HCT116 (cell line): ENCODE results near the gene SUPT20HL2. TPM values are rescaled to one million over a fixed set of nuclear protein-coding genes. Genes with fewer than 3 reads are reported as not detected.
"Not testable (repeated sequence)": the region's sequence is repeated elsewhere in the genome, so short reads cannot be mapped to it uniquely, and the experiment has no call there.

Experiments used
- ATAC-seq: fragments of 200-7000 bp; cut with Tn5 transposase; 2 replicates; pipeline ENCODE4 v1.9.1; 2020; ENCODE audit warnings: mild to moderate bottlenecking, moderate library complexity
- Bru-seq: library from RNA; stranded (reverse); fragments of 400-500 nt; gene quantifications from one replicate; lab custom pipeline; 2021; lab: Mats Ljungman, UMichigan
- BruChase-seq, 2 experiments: library from RNA; stranded (reverse); fragments of 400-500 nt; gene quantifications; one replicate each; lab custom pipeline; 2021; lab: Mats Ljungman, UMichigan
- BruUV-seq: library from RNA; stranded (reverse); fragments of 400-500 nt; replicated peaks from 2 replicates; lab custom pipeline; 2021; lab: Mats Ljungman, UMichigan
- CTCF ChIA-PET: fragments of 300-600 bp; sonication (Branson Sonifier 250); formaldehyde crosslinking; loops from one replicate; lab custom pipeline; 2021; ENCODE audit warnings: antibody characterized with exemption; lab: Charles Lee
- POLR2A ChIA-PET: fragments of 300-600, 350-600 bp; sonication (Branson Sonifier 250); formaldehyde crosslinking; loops from one replicate; lab custom pipeline; 2021; ENCODE audit warnings: antibody characterized with exemption; lab: Charles Lee
- RAD21 ChIA-PET, 2 experiments: fragments of 300-600 bp; sonication (Branson Sonifier 250); formaldehyde crosslinking; loops; one replicate each; lab custom pipeline; 2023; ENCODE audit warnings: low total read pairs in 2 of 2; ENCODE audit not compliant: uncharacterized antibody in 2 of 2, unreplicated experiment in 2 of 2, low non-redundant PET in 1 of 2; lab: Charles Lee
- DNase-seq: peaks from one replicate; pipeline ENCODE4 v3.0.0-alpha.2; 2010; ENCODE audit warnings: low read depth, low spot score
- H2AFZ ChIP-seq: fragments of 200-600 bp; shearing (Covaris generic), sonication (generic); 2 replicates; pipeline ENCODE4 v1.6.1; 2017; ENCODE audit warnings: low read depth, mixed run types, mixed read lengths, antibody characterized with exemption, low read length; ENCODE audit not compliant: poor library complexity, severe bottlenecking
- H3K27ac ChIP-seq: 2 replicates; pipeline ENCODE4 v1.5.1; 2012; ENCODE audit warnings: low read depth, low read length
- H3K27me3 ChIP-seq: fragments of 200-600 bp; sonication (generic); 2 replicates; pipeline ENCODE4 v1.6.1; 2016; ENCODE audit warnings: mixed run types, low read length, mixed read lengths; ENCODE audit not compliant: insufficient read depth
- H3K36me3 ChIP-seq, 2 experiments: fragments of 200-500 bp in 1 of 2; fragments of 200-600 bp in 1 of 2; sonication (Bioruptor generic) in 1 of 2; sonication (generic) in 1 of 2; 2 replicates each; pipeline versions ENCODE4 v1.5.1 to v1.6.1; 2014 to 2016; ENCODE audit warnings: low read length in 2 of 2, inconsistent platforms in 1 of 2, mixed read lengths in 1 of 2, mixed run types in 1 of 2; ENCODE audit not compliant: insufficient read depth in 2 of 2, control insufficient read depth in 1 of 2
- H3K4me1 ChIP-seq, 2 experiments: fragments of 200-600 bp in 1 of 2; sonication (generic) in 1 of 2; 2 replicates each; pipeline versions ENCODE4 v1.5.1 to v1.6.1; 2012 to 2017; ENCODE audit warnings: low read length in 2 of 2, inconsistent platforms in 1 of 2, mild to moderate bottlenecking in 1 of 2, mixed read lengths in 1 of 2, mixed run types in 1 of 2, moderate library complexity in 1 of 2; ENCODE audit not compliant: insufficient read depth in 2 of 2, control insufficient read depth in 1 of 2
- H3K4me2 ChIP-seq: fragments of 200-600 bp; sonication (generic); 2 replicates; pipeline ENCODE4 v1.6.1; 2017; ENCODE audit warnings: mixed run types, low read length, mixed read lengths
- H3K4me3 ChIP-seq, 2 experiments: fragments of 200-600 bp in 1 of 2; sonication (generic) in 1 of 2; replicated peaks in 1 of 2; 2 replicates each; pipeline ENCODE4 v1.5.1; 2011 to 2016; ENCODE audit warnings: low read length in 2 of 2, control low read depth in 1 of 2, low read depth in 1 of 2, mild to moderate bottlenecking in 1 of 2, mixed read lengths in 1 of 2, mixed run types in 1 of 2
- H3K79me2 ChIP-seq: fragments of 200-600 bp; sonication (generic); 2 replicates; pipeline ENCODE4 v1.6.1; 2017; ENCODE audit warnings: mild to moderate bottlenecking, mixed run types, low read length, moderate library complexity, mixed read lengths; ENCODE audit not compliant: insufficient read depth
- H3K9ac ChIP-seq: fragments of 200-600 bp; sonication (generic); 2 replicates; pipeline ENCODE4 v1.6.1; 2016; ENCODE audit warnings: low read length, mixed read lengths
- H3K9me2 ChIP-seq: fragments of 200-600 bp; sonication (generic), shearing (Covaris generic); 2 replicates; pipeline ENCODE4 v1.6.1; 2017; ENCODE audit warnings: mixed run types, mild to moderate bottlenecking, moderate library complexity; ENCODE audit not compliant: insufficient read depth
- H3K9me3 ChIP-seq, 2 experiments: fragments of 200-500 bp in 1 of 2; fragments of 200-600 bp in 1 of 2; sonication (Bioruptor generic) in 1 of 2; sonication (generic) in 1 of 2; 2 replicates each; pipeline ENCODE4 v1.6.1; 2014 to 2017; ENCODE audit warnings: low read length in 2 of 2, mixed read lengths in 2 of 2, inconsistent platforms in 1 of 2, low read depth in 1 of 2, mild to moderate bottlenecking in 1 of 2, mixed run types in 1 of 2, moderate library complexity in 1 of 2; ENCODE audit not compliant: control insufficient read depth in 1 of 2, insufficient read depth in 1 of 2
- H4K20me1 ChIP-seq: fragments of 200-600 bp; sonication (generic), shearing (Covaris generic); 2 replicates; pipeline ENCODE4 v1.6.1; 2017; ENCODE audit warnings: mixed run types, mild to moderate bottlenecking, moderate library complexity; ENCODE audit not compliant: insufficient read depth
- CEBPB ChIP-seq: IDR thresholded peaks from 2 replicates; pipeline ENCODE4 v1.6.1; 2012; ENCODE audit warnings: low read depth
- EZH2 ChIP-seq: fragments of 200-600 bp; sonication (generic); IDR thresholded peaks from 2 replicates; pipeline ENCODE4 v1.6.1; 2017; ENCODE audit warnings: antibody characterized with exemption, mixed run types
- EZH2phosphoT487 ChIP-seq: fragments of 200-600 bp; IDR thresholded peaks from 2 replicates; pipeline ENCODE4 v1.6.1; 2018; ENCODE audit warnings: antibody characterized with exemption, borderline replicate concordance
- MAX ChIP-seq: IDR thresholded peaks from 2 replicates; pipeline ENCODE4 v1.6.1; 2012
- POLR2AphosphoS5 ChIP-seq: IDR thresholded peaks from 2 replicates; pipeline ENCODE4 v1.6.1; 2011; ENCODE audit warnings: mild to moderate bottlenecking, low read depth, low read length, moderate library complexity
- SIN3A ChIP-seq: IDR thresholded peaks from 2 replicates; pipeline ENCODE4 v1.6.1; 2012; ENCODE audit warnings: low read depth
- SP1 ChIP-seq: IDR thresholded peaks from 2 replicates; pipeline ENCODE4 v1.6.1; 2012; ENCODE audit warnings: low read depth
- SRF ChIP-seq: IDR thresholded peaks from 2 replicates; pipeline ENCODE4 v1.6.1; 2012; ENCODE audit warnings: low read depth
- TCF7L2 ChIP-seq: IDR thresholded peaks from 2 replicates; pipeline ENCODE4 v1.7.0; 2011; ENCODE audit warnings: borderline replicate concordance, inconsistent platforms; ENCODE audit not compliant: insufficient read depth, insufficient read length; ENCODE audit errors: extremely low read depth
- YY1 ChIP-seq: IDR thresholded peaks from 2 replicates; pipeline ENCODE4 v1.6.1; 2011; ENCODE audit warnings: low read length, low read depth, moderate library complexity, mild to moderate bottlenecking; ENCODE audit not compliant: insufficient replicate concordance; ENCODE audit errors: extremely low read depth
- intact Hi-C: fragments of 100-400 bp; cut with micrococcal nuclease; formaldehyde crosslinking; loops from 2 replicates; pipeline ENCODE4 v1.10.0; 2022
- long read RNA-seq: library from polyadenylated mRNA; unstranded; transcript quantifications from one replicate; pipeline ENCODE4 v2.0.0, GENCODE V29; 2021; ENCODE audit not compliant: unreplicated experiment
- polyA plus RNA-seq: library from polyadenylated mRNA; unstranded; fragments of >200 nt; gene quantifications from 2 replicates; pipeline ENCODE4 v1.2.1, GENCODE V29; 2012; ENCODE audit warnings: missing spikeins
- total RNA-seq: library from RNA; stranded (reverse); gene quantifications from one replicate; pipeline ENCODE4 v1.2.1, GENCODE V29; 2021; ENCODE audit not compliant: unreplicated experiment
- TF ChIP-seq, protein P1 (sequence below): IDR thresholded peaks from 2 replicates; pipeline ENCODE4 v1.6.1; 2012; ENCODE audit warnings: low read depth
- TF ChIP-seq, protein P2 (sequence below): IDR thresholded peaks from 2 replicates; pipeline ENCODE4 v1.6.1; 2012

The SUPT20HL2 gene
- total RNA-seq (not detected), Bru-seq, nascent RNA (not detected), BruChase-seq, experiment 1, labeled RNA remaining after a 6-hour chase (not detected), BruChase-seq, experiment 2, labeled RNA remaining after a 2-hour chase (not detected)
- not detected in 2 replicates for polyA plus RNA-seq
- long read RNA-seq = 0 reads

DNA sequence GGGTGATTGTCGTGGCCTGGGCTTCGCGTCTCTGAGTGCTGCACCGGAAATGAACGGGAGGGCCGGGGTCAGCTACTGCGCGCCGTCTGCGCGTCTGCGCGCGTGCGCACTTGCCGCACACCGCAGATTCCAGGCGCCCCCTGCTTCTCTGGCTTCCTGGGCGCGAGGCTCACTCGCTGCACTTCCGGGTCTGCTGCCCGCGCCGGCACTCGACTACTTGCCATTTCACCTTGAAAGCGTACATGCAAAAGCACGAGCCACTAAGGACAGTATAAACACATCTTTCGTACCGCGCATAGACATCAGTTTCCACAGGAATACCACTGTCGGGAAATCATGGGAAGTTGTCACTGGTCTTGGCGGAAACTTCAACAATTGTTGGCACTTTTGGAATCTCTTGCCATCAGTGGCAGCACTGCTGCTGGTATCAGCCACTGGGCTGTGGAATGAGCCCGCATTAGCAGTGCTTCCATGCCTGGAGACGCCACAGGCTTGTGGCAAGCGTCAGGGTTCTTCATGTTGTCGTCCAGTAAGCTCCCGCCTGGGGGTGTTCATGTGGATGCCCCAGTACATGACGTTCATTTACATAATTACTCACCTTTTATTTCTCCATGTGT lies at the start of gene SUPT20HL2:
SUPT20HL2 (minus strand) TSS at position 51 of the 617 bp plus-strand sequence. CDS start 754 bp downstream, outside the sequence.
- BruUV-seq = no TSS peak
- RAD21 ChIA-PET = no interaction called here
- CTCF ChIA-PET = no interaction called here
- H3K9me2 ChIP-seq = no peaks in the 10 kb centered on the region
- TF ChIP-seq POLR2AphosphoS5 (no peak), YY1 (no peak), SIN3A (no peak), TCF7L2 (no peak), CEBPB (no peak), SRF (no peak), EZH2phosphoT487 (no peak), EZH2 (no peak), MAX (no peak), SP1 (no peak)
- TF ChIP-seq, protein P1, sequence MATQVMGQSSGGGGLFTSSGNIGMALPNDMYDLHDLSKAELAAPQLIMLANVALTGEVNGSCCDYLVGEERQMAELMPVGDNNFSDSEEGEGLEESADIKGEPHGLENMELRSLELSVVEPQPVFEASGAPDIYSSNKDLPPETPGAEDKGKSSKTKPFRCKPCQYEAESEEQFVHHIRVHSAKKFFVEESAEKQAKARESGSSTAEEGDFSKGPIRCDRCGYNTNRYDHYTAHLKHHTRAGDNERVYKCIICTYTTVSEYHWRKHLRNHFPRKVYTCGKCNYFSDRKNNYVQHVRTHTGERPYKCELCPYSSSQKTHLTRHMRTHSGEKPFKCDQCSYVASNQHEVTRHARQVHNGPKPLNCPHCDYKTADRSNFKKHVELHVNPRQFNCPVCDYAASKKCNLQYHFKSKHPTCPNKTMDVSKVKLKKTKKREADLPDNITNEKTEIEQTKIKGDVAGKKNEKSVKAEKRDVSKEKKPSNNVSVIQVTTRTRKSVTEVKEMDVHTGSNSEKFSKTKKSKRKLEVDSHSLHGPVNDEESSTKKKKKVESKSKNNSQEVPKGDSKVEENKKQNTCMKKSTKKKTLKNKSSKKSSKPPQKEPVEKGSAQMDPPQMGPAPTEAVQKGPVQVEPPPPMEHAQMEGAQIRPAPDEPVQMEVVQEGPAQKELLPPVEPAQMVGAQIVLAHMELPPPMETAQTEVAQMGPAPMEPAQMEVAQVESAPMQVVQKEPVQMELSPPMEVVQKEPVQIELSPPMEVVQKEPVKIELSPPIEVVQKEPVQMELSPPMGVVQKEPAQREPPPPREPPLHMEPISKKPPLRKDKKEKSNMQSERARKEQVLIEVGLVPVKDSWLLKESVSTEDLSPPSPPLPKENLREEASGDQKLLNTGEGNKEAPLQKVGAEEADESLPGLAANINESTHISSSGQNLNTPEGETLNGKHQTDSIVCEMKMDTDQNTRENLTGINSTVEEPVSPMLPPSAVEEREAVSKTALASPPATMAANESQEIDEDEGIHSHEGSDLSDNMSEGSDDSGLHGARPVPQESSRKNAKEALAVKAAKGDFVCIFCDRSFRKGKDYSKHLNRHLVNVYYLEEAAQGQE = no peak
- TF ChIP-seq, protein P2, sequence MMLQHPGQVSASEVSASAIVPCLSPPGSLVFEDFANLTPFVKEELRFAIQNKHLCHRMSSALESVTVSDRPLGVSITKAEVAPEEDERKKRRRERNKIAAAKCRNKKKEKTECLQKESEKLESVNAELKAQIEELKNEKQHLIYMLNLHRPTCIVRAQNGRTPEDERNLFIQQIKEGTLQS = no peak
- no peaks in the 10 kb centered on the region for H3K79me2 ChIP-seq
- intact Hi-C loops = no loop called here
- no peak for DNase-seq
- no peaks in the 10 kb centered on the region for H3K4me1 ChIP-seq
- ATAC-seq = no peak
- H3K9ac ChIP-seq = no peak within 1 kb of the TSS
- POLR2A ChIA-PET = no interaction called here
- H3K36me3 ChIP-seq = no peaks in the 10 kb centered on the region
- H4K20me1 ChIP-seq = no peaks in the 10 kb centered on the region
- no peaks in the 10 kb centered on the region for H3K27me3 ChIP-seq
- H3K4me2 ChIP-seq = no peak within 1 kb of the TSS
- H3K4me3 ChIP-seq = no peak within 1 kb of the TSS
- no peaks in the 10 kb centered on the region for H3K9me3 ChIP-seq
- H3K27ac ChIP-seq = no peak within 1 kb of the TSS
- H2AFZ ChIP-seq = no peak within 1 kb of the TSS

GRCh38 chrX:24362089-24362745 lies 48.3 kb upstream of the SUPT20HL2 start:
- H3K27me3 ChIP-seq, H3K79me2 ChIP-seq, H3K4me1 ChIP-seq, POLR2A ChIA-PET, RAD21 ChIA-PET, H2AFZ ChIP-seq, H4K20me1 ChIP-seq, H3K9ac ChIP-seq, ATAC-seq, CTCF ChIA-PET, H3K9me3 ChIP-seq, DNase-seq, H3K9me2 ChIP-seq, H3K4me3 ChIP-seq, H3K27ac ChIP-seq, BruUV-seq, H3K36me3 ChIP-seq, intact Hi-C loops, H3K4me2 ChIP-seq: not testable (repeated sequence)
